Hematopoietic multipotent progenitor cell treated with erythropoietin and hydrocortisone succinate and interleukin-3 and kit ligand, for 4 days (in vitro differentiated cells): ENCODE results near the gene STON1.
A peak's percentile ranks its signal among the peaks of the same experiment; 100 is the strongest.
"Not testable (repeated sequence)": the region's sequence is repeated elsewhere in the genome, so short reads cannot be mapped to it uniquely, and the experiment has no call there.

Experiments used
- DNase-seq: peaks from one replicate; pipeline ENCODE4 v3.0.0-alpha.2; 2015

The STON1 gene, protein sequence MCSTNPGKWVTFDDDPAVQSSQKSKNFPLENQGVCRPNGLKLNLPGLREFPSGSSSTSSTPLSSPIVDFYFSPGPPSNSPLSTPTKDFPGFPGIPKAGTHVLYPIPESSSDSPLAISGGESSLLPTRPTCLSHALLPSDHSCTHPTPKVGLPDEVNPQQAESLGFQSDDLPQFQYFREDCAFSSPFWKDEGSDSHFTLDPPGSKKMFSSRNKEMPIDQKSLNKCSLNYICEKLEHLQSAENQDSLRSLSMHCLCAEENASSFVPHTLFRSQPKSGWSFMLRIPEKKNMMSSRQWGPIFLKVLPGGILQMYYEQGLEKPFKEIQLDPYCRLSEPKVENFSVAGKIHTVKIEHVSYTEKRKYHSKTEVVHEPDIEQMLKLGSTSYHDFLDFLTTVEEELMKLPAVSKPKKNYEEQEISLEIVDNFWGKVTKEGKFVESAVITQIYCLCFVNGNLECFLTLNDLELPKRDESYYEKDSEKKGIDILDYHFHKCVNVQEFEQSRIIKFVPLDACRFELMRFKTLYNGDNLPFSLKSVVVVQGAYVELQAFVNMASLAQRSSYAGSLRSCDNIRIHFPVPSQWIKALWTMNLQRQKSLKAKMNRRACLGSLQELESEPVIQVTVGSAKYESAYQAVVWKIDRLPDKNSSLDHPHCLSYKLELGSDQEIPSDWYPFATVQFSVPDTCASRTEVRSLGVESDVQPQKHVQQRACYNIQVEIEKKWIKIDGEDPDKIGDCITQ

GRCh38 chr2:48530033-48530811 lies at the start of gene STON1:
TSS of gene STON1 (plus strand) at chr2:48530154. CDS start at chr2:48580634, 50,480 bp downstream.
- DNase-seq = peak; percentile 50

DNA sequence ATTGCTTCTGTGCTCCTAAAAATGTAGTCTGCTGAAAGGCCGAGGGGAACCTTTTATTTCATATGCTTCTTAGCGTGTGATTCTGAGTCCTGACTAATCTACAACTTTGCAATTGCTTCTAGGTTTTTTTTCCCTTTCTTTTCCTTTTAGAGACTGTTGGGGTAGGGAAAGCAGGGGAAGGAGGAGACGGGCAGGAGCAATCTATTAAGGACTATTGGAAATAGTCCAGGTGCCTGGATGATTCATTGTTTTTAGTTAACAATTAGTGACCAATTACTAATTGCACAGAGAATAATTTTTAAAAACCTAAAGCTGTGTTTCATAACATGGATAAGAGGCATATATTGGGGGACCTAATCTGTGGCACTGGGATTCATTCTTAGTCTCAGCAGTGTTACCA lies 49.4 kb upstream of the STON1 start:
- DNase-seq = no peak

DNA sequence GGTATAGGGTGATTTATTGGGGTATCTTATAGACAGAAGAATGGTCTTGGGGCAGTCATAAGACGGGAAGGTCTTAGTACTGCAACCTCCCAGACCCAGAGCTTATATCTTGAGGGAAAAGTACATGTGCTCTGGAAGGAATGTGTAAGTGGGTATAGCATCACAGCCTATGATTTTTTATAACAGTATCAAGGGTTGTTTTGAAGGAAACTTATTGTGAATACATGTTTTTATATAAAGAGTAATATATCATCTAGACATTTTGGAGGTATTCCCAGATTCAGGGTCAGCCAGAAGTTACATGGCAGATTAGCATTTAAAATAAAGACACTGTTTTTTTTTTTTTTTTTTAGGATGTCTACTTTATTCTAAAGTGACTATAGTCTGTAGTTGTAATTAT lies 47.6 kb upstream of the STON1 start:
- no peak for DNase-seq

GRCh38 chr2:48482769-48483168 lies 47.2 kb upstream of the STON1 start:
- DNase-seq = no peak

GRCh38 chr2:48483506-48483905 lies 46.4 kb upstream of the STON1 start:
- DNase-seq = no peak

- no peak for DNase-seq
Observed at GRCh38 chr2:48483916-48484315, 46.0 kb upstream of the STON1 start.

- no peak for DNase-seq
Observed at GRCh38 chr2:48488545-48488944, 41.4 kb upstream of the STON1 start.

DNA sequence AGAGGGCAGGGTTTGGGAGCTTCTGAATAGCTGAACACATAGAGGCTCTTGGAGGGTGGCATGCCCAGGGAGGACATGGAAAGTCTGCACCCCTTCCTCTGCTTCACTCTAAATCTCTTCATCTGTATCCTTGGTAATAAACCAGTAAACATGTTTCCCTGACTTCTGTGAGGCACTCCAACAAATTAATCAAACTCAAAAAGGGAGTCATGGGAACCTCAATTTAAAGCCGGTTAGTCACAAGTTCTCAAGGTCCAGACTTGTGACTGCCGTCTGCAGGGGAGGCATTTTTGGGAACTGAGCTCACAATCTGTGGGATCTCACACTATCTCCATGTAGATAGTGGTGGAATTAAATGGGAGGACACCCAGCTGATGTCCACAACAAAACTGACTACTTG lies 33.1 kb upstream of the STON1 start:
- no peak for DNase-seq

DNA sequence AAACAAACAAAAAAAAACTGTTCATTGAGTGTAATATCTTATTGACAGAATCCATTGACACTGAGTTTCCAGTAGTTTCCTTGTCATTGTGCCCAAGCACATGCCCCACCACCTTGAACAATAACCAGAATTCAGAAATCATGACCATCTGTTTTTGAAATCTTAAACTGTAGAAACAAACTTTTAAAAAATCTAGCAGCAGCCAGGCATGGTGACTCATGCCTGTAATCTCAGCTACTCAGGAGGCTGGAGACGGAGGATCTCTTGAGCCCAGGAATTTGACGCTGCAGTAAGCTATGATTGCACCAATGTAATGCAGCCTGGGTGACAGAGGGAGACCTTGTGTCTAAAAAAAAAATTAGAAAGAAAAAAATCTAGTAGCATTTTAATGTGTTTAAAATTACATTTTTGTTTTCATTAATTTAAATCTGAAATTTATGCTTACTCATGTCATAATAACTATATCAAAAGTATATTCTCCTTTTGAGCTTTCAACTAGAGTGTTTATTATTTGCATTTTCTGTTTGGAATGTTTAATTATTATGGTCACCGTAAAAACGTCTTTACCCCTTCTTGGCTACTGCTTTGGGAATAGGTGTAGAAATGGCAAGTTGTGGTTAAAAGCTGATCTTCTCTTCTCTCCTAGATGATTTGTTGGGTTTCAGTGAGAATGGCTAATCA lies 25.2 kb upstream of the STON1 start:
- DNase-seq = peak; percentile 16

DNA sequence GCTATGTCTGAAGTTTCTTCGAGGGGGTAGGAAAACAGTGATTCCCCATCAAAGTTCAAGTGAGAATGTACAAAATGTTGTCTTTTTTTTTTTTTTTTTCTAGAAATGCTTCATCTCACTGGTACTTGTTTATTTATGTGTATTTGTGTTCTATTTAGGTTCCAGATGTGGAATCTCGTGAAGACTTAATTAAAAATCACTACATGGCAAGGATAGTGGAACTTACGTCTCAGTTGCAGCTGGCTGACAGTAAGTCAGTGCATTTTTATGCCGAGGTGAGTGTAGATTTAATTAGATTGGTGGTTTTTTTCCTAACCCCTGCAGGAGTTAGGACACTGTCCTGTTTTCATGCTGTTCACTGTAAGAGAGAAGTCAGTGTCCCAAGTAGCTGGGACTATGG lies 22.8 kb upstream of the STON1 start:
- no peak for DNase-seq

- DNase-seq = peak; percentile 74
Observed at GRCh38 chr2:48508461-48509124, 21.4 kb upstream of the STON1 start.

GRCh38 chr2:48510329-48510728 lies 19.6 kb upstream of the STON1 start:
- peak; percentile 34 for DNase-seq

GRCh38 chr2:48511849-48512470 lies 18.0 kb upstream of the STON1 start:
- DNase-seq = no peak

GRCh38 chr2:48512571-48512970 lies 17.4 kb upstream of the STON1 start:
- no peak for DNase-seq

DNA sequence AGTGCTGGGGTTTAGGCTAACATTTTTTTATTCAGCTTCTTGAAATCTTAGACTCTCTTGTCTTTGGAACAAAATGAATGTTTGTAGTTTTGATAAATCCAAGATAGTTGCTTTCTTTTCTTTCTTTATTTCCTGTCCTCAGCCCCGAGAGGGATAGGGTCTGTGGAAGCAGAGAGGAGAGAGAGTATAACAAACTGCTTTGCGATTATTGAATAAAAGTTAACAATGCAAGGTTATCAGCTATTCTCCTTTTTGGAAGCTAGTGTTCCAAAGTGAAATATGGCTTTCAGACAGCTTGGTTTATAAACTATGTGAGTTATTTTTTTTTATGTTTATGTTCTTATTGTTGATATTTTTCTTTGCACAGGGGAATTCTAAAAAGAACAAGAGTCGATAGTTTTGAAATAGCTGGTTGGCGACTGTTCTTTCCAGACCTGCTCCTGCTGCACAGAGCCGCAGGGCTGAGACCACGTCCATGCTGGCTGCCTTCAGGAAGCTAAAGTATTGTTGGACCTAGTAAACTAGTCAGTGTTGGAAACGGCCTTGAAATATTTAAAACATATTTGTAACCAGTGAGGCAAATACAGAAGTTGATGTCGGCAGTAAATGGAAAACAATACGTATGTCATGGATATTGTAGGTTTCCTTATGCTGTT lies 15.5 kb upstream of the STON1 start:
- DNase-seq = no peak

GRCh38 chr2:48515513-48515985 lies 14.4 kb upstream of the STON1 start:
- no peak for DNase-seq

DNA sequence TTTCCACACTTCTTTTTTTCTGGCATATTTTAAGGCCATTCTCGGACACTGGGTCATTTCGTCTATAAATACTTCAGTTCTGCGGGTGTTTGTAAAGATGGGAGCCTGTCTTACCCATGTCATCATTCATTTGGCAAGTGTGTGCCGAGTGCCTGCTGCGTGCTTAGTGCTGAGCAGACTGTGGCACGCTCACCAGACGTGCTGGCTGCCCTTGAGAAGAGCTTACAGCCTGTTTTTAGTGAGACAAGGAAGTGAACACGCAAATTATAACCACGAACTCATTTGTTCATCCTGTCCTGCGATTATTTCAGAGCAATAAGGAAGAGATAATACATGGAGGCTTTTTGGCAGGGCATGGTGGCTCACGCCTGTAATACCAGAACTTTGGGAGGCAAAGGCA lies 10.4 kb upstream of the STON1 start:
- peak; percentile 47 for DNase-seq

GRCh38 chr2:48524756-48525155 lies 5.2 kb upstream of the STON1 start:
- DNase-seq = not testable (repeated sequence)

- no peak for DNase-seq
Observed at GRCh38 chr2:48525269-48525943, 4.5 kb upstream of the STON1 start.

DNA sequence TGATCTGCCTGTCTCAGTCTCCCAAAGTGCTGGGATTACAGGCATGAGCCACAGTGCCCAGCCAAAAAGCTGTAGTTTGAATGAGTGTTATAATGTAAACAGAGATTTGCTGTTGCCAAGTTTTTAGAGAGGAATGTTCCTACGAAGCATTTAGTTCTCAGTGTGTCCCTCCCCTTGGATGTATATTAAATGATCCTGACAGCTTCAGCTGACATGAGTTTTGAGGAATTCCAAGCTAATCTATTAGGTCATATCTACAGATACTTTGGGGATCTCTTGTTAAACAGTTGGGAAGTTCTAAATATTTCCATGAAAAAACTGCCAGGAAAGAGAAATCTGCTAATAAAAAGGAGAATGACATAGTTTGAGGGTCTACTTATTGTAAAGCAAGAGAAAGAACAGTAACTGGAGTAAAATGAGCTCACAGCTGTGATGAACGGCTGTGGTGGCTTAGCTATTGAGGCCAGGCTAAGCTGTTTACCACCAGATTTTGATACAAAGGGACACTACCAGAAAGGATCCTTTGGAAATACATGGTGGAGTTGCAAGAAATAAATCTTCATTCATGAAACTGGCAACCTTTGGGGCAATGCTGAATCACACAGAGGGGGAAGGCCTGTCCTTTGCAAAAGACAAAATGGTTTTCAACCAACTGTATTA lies 2.6 kb upstream of the STON1 start:
- DNase-seq = no peak
